Neuronal stem cell (in vitro differentiated cells): ENCODE data around the gene ABCB6.

ENCODE experiments used
- DNase-seq: peaks from one replicate; pipeline ENCODE4 v3.0.0-alpha.2; 2013; ENCODE audit warnings: low spot score
- H2AFZ ChIP-seq: one replicate; pipeline ENCODE4 v1.6.1; 2013; ENCODE audit warnings: mild to moderate bottlenecking, low read length, inconsistent platforms
- H2AK5ac ChIP-seq: 2 replicates; pipeline ENCODE4 v1.6.1; 2013; ENCODE audit warnings: low read depth, mild to moderate bottlenecking, inconsistent platforms, low read length, moderate library complexity, mixed read lengths
- H2BK120ac ChIP-seq: 2 replicates; pipeline ENCODE4 v1.6.1; 2013; ENCODE audit warnings: low read depth, mild to moderate bottlenecking, inconsistent platforms, low read length, moderate library complexity, mixed read lengths
- H2BK12ac ChIP-seq: one replicate; pipeline ENCODE4 v1.6.1; 2013; ENCODE audit warnings: low read length, inconsistent platforms
- H2BK15ac ChIP-seq: 2 replicates; pipeline ENCODE4 v1.6.1; 2013; ENCODE audit warnings: mild to moderate bottlenecking, low read length, inconsistent platforms, mixed read lengths
- H2BK5ac ChIP-seq: one replicate; pipeline ENCODE4 v1.6.1; 2013; ENCODE audit warnings: inconsistent platforms, mild to moderate bottlenecking, low read length, moderate library complexity
- H3K14ac ChIP-seq: one replicate; pipeline ENCODE4 v1.6.1; 2013; ENCODE audit warnings: low read length, inconsistent platforms
- H3K18ac ChIP-seq: 2 replicates; pipeline ENCODE4 v1.6.1; 2013; ENCODE audit warnings: low read length, inconsistent platforms
- H3K23ac ChIP-seq: 2 replicates; pipeline ENCODE4 v1.6.1; 2013; ENCODE audit warnings: low read depth, mild to moderate bottlenecking, mixed read lengths, low read length, inconsistent platforms; ENCODE audit not compliant: poor library complexity
- H3K27ac ChIP-seq: replicated peaks from 3 replicates; pipeline ENCODE4 v1.5.1; 2013; ENCODE audit warnings: low read length, inconsistent platforms
- H3K27me3 ChIP-seq, 3 experiments: 2 replicates each; pipeline ENCODE4 v1.6.1; 2013; ENCODE audit warnings: low read length in 3 of 3, mild to moderate bottlenecking in 2 of 3, inconsistent platforms in 1 of 3, low read depth in 1 of 3, mixed read lengths in 1 of 3, moderate library complexity in 1 of 3; ENCODE audit not compliant: control insufficient read depth in 3 of 3, insufficient read depth in 3 of 3
- H3K36me3 ChIP-seq, 2 donors: replicated peaks in 1 of 2; 2 replicates each; pipeline ENCODE4 v1.6.1; 2013; ENCODE audit warnings: low read length in 2 of 2; ENCODE audit not compliant: control insufficient read depth in 2 of 2, insufficient read depth in 2 of 2
- H3K4ac ChIP-seq: 2 replicates; pipeline ENCODE4 v1.6.1; 2013; ENCODE audit warnings: inconsistent platforms, mild to moderate bottlenecking, low read length, moderate library complexity
- H3K4me1 ChIP-seq, 2 donors: 1 replicate in 1 of 2; 2 replicates in 1 of 2; pipeline ENCODE4 v1.6.1; 2013; ENCODE audit warnings: low read length in 2 of 2, low read depth in 1 of 2; ENCODE audit not compliant: control insufficient read depth in 2 of 2, insufficient read depth in 1 of 2
- H3K4me2 ChIP-seq: one replicate; pipeline ENCODE4 v1.6.1; 2013; ENCODE audit warnings: mild to moderate bottlenecking, low read length, inconsistent platforms; ENCODE audit not compliant: insufficient read depth, poor library complexity, severe bottlenecking
- H3K4me3 ChIP-seq, 2 donors: 2 replicates each; pipeline ENCODE4 v1.5.1; 2013; ENCODE audit warnings: low read length in 2 of 2, mild to moderate bottlenecking in 2 of 2, inconsistent platforms in 1 of 2, moderate library complexity in 1 of 2
- H3K79me1 ChIP-seq: one replicate; pipeline ENCODE4 v1.6.1; 2013; ENCODE audit warnings: low read depth, mild to moderate bottlenecking, inconsistent platforms, low read length, moderate library complexity
- H3K9ac ChIP-seq: one replicate; pipeline ENCODE4 v1.6.1; 2013; ENCODE audit warnings: mild to moderate bottlenecking, low read depth, low read length, inconsistent platforms; ENCODE audit not compliant: poor library complexity
- H3K9me3 ChIP-seq, 2 donors: replicated peaks in 1 of 2; 2 replicates each; pipeline versions ENCODE3 to v1.6.1; 2013; ENCODE audit warnings: low read length in 2 of 2, mild to moderate bottlenecking in 2 of 2, inconsistent platforms in 1 of 2, low read depth in 1 of 2, mixed read lengths in 1 of 2, moderate library complexity in 1 of 2; ENCODE audit not compliant: control insufficient read depth in 2 of 2, insufficient read depth in 1 of 2
- H4K8ac ChIP-seq: one replicate; pipeline ENCODE4 v1.6.1; 2013; ENCODE audit warnings: low read depth, mild to moderate bottlenecking, inconsistent platforms, low read length, moderate library complexity
- H4K91ac ChIP-seq: one replicate; pipeline ENCODE4 v1.6.1; 2013; ENCODE audit warnings: low read length, low read depth, mild to moderate bottlenecking, inconsistent platforms; ENCODE audit not compliant: poor library complexity
- WGBS, 2 donors: extraction: QIAGEN DNeasy Blood & Tissue Kit; methylation state at CpG; one replicate each; pipeline ENCODE4 v1.1.7; 2013; ENCODE audit warnings: missing lambda C conversion rate in 2 of 2, mixed read lengths in 1 of 2; ENCODE audit not compliant: insufficient read length in 2 of 2, insufficient replicate concordance in 1 of 2; ENCODE audit errors: extremely low coverage in 2 of 2; 5-methylcytosine and 5-hydroxymethylcytosine counted together

ABCB6 gene

GRCh38 chr2:219248845-219249202 is 30.1 kb upstream of the ABCB6 start:
- Histone ChIP-seq H2BK5ac (no peak overlapping the region), H3K4me1 (peaks cover 14 to 21% of the 10 kb centered on the region in 2 donors)

GRCh38 chr2:219247678-219248642 is 29.2 kb upstream of the ABCB6 start:
- Histone ChIP-seq H2BK120ac (no peak overlapping the region), H3K79me1 (no peaks in the 10 kb centered on the region), H2BK15ac (no peak overlapping the region), H3K27ac (no peak overlapping the region), H2BK5ac (no peak overlapping the region), H3K4ac (no peak overlapping the region), H3K18ac (no peak overlapping the region), H2AFZ (no peak overlapping the region), H2AK5ac (no peak overlapping the region), H3K23ac (no peak overlapping the region), H3K27me3 (peaks cover 10 to 20% (median 19%) of the 10 kb centered on the region in 3 experiments), H2BK12ac (no peak overlapping the region), H3K4me2 (no peak overlapping the region), H3K9me3 (no peaks in the 10 kb centered on the region), H3K14ac (no peak overlapping the region), H4K91ac (no peak overlapping the region), H3K9ac (peak overlapping the region; percentile 33), H3K36me3 (peaks cover 10 to 24% of the 10 kb centered on the region in 2 donors), H3K4me3 (no peak overlapping the region), H4K8ac (no peak overlapping the region), H3K4me1 (peaks cover 8 to 13% of the 10 kb centered on the region in 2 donors)
- no peak for DNase-seq
- no CpG with 5 or more reads among the region's 17 CpGs for WGBS, 2 donors

More at GRCh38 chr2:219248845-219249202, 30.1 kb upstream of the ABCB6 start:
- H3K9ac ChIP-seq, result no peak overlapping the region
- no peak overlapping the region for H2BK12ac ChIP-seq
- no peak overlapping the region for H3K14ac ChIP-seq
- no peaks in the 10 kb centered on the region for H3K79me1 ChIP-seq
- H3K27ac ChIP-seq, result no peak overlapping the region
- H3K4me3 ChIP-seq, result no peak overlapping the region
- WGBS, 2 donors, result no CpG with 5 or more reads among the region's 2 CpGs
- H3K9me3 ChIP-seq, result no peaks in the 10 kb centered on the region
- H2AK5ac ChIP-seq, result no peak overlapping the region
- no peak overlapping the region for H3K4me2 ChIP-seq
- no peak overlapping the region for H2BK120ac ChIP-seq
- no peak overlapping the region for H2BK15ac ChIP-seq
- H3K23ac ChIP-seq, result no peak overlapping the region
- H3K18ac ChIP-seq, result no peak overlapping the region
- no peak overlapping the region for H3K4ac ChIP-seq
- H4K8ac ChIP-seq, result no peak overlapping the region
- no peak overlapping the region for H4K91ac ChIP-seq
- no peak for DNase-seq
- peaks cover 10 to 24% of the 10 kb centered on the region in 2 donors for H3K36me3 ChIP-seq
- H2AFZ ChIP-seq, result no peak overlapping the region
- peaks cover 16 to 28% (median 28%) of the 10 kb centered on the region in 3 experiments for H3K27me3 ChIP-seq

- Histone ChIP-seq H2BK15ac (no peak overlapping the region), H3K4me3 (peak overlapping the region; percentile 35 to 86), H2BK5ac (no peak overlapping the region), H3K23ac (no peak overlapping the region), H3K14ac (no peak overlapping the region), H3K4ac (no peak overlapping the region), H3K18ac (no peak overlapping the region), H4K91ac (no peak overlapping the region), H3K9me3 (no peaks in the 10 kb centered on the region), H2AK5ac (no peak overlapping the region), H2BK12ac (no peak overlapping the region), H3K79me1 (no peaks in the 10 kb centered on the region), H3K4me1 (peaks cover 6 to 10% of the 10 kb centered on the region in 2 donors), H2AFZ (no peak overlapping the region), H3K36me3 (peaks cover 10 to 24% of the 10 kb centered on the region in 2 donors), H2BK120ac (no peak overlapping the region), H3K27me3 (peaks cover 0 to 6% (median 5%) of the 10 kb centered on the region in 3 experiments), H3K27ac (no peak overlapping the region), H3K4me2 (no peak overlapping the region), H4K8ac (no peak overlapping the region), H3K9ac (peak overlapping the region; percentile 1)
- no CpG with 5 or more reads among the region's 10 CpGs for WGBS, 2 donors
- no peak for DNase-seq
Observed at GRCh38 chr2:219246559-219246958, 27.8 kb upstream of the ABCB6 start.

- Histone ChIP-seq H3K4me3 (peak overlapping the region; percentile 86 to 89), H4K91ac (no peak overlapping the region), H3K9me3 (no peaks in the 10 kb centered on the region), H2AFZ (peak overlapping the region; percentile 92), H3K4me1 (peaks cover 6 to 10% of the 10 kb centered on the region in 2 donors), H2BK12ac (no peak overlapping the region), H3K18ac (no peak overlapping the region), H3K14ac (no peak overlapping the region), H3K4ac (no peak overlapping the region), H3K9ac (peak overlapping the region; percentile 98), H2BK5ac (peak overlapping the region; percentile 94), H3K79me1 (no peaks in the 10 kb centered on the region), H3K23ac (peak overlapping the region; percentile 96), H3K4me2 (peak overlapping the region; percentile 99), H2AK5ac (peak overlapping the region; percentile 28), H4K8ac (no peak overlapping the region), H3K27ac (no peak overlapping the region), H2BK15ac (no peak overlapping the region), H3K36me3 (peaks cover 10 to 24% of the 10 kb centered on the region in 2 donors), H3K27me3 (peaks cover 0 to 3% (median 0%) of the 10 kb centered on the region in 3 experiments), H2BK120ac (peak overlapping the region; percentile 88)
- no CpG with 5 or more reads among the region's 10 CpGs for WGBS, 2 donors
- no peak for DNase-seq
Observed at GRCh38 chr2:219245899-219246230, 27.1 kb upstream of the ABCB6 start.
